ENCODE results near the gene MCM8. TPM values are rescaled to one million over a fixed set of nuclear protein-coding genes. Genes with fewer than 3 reads are reported as not detected.

Gene MCM8
- total RNA-seq, 4 donors from 2014 or later: 4.0 to 5.6 (median 4.4) TPM

- intact Hi-C loops (cut with DNase I): no loop called here
- Histone ChIP-seq H3K4me1 (no peaks in the 10 kb centered on the region), H3K4me3 (no peak overlapping the region), H3K27me3 (no peaks in the 10 kb centered on the region), H3K9me3 (no peaks in the 10 kb centered on the region), H3K27ac (replicated peaks in 1 of 4) (no peak overlapping the region), H3K36me3 (peaks cover 4 to 52% (median 19%) of the 10 kb centered on the region in 4 donors)
- no peak for TF ChIP-seq POLR2A (IDR thresholded peaks at IDR 0.05; ENCODE audit: low read depth)
- DNase-seq (ENCODE audit: extremely low spot score): no peak
Observed at GRCh38 chr20:6017467-6017866, 67.0 kb downstream of the MCM8 start.

GRCh38 chr20:6017880-6018279 is 67.4 kb downstream of the MCM8 start:
- H3K27me3 ChIP-seq: no peaks in the 10 kb centered on the region
- no peaks in the 10 kb centered on the region for H3K4me1 ChIP-seq
- H3K9me3 ChIP-seq: no peaks in the 10 kb centered on the region
- 93% methylated on average over 7 of the region's 7 CpGs for WGBS
- intact Hi-C loops (cut with DNase I): no loop called here
- TF ChIP-seq CTCF (IDR thresholded peaks at IDR 0.05) (no peak), POLR2A (IDR thresholded peaks at IDR 0.05; ENCODE audit: low read depth) (no peak), POLR2AphosphoS5 (IDR thresholded peaks at IDR 0.05) (no peak), EP300 (IDR thresholded peaks at IDR 0.05) (no peak)
- peaks cover 4 to 49% (median 18%) of the 10 kb centered on the region in 4 donors for H3K36me3 ChIP-seq
- DNase-seq (ENCODE audit: extremely low spot score): no peak
- no peak overlapping the region for H3K27ac ChIP-seq (replicated peaks in 1 of 4)
- H3K4me3 ChIP-seq: no peak overlapping the region

- no peaks in the 10 kb centered on the region for H3K27me3 ChIP-seq
- 95% methylated on average over 1 of the region's 1 CpG for WGBS
- H3K36me3 ChIP-seq: peaks cover 10 to 36% (median 25%) of the 10 kb centered on the region in 4 donors
- no peak overlapping the region for H3K27ac ChIP-seq (replicated peaks in 1 of 4)
- TF ChIP-seq EP300 (IDR thresholded peaks at IDR 0.05): no peak
- no peak for TF ChIP-seq CTCF (IDR thresholded peaks at IDR 0.05)
- TF ChIP-seq POLR2AphosphoS5 (IDR thresholded peaks at IDR 0.05): no peak
- no peak for TF ChIP-seq POLR2A (IDR thresholded peaks at IDR 0.05; ENCODE audit: low read depth)
- intact Hi-C loops (cut with DNase I): no loop called here
- H3K4me1 ChIP-seq: peaks cover 8 to 19% (median 10%) of the 10 kb centered on the region in 4 donors
- no peak overlapping the region for H3K4me3 ChIP-seq
- H3K9me3 ChIP-seq: no peaks in the 10 kb centered on the region
- no peak for DNase-seq (ENCODE audit: extremely low spot score)
Observed at GRCh38 chr20:6024768-6025167, 74.3 kb downstream of the MCM8 start.

GRCh38 chr20:6026051-6026450 is 75.6 kb downstream of the MCM8 start:
- TF ChIP-seq EP300 (IDR thresholded peaks at IDR 0.05): no peak
- no peak for TF ChIP-seq POLR2AphosphoS5 (IDR thresholded peaks at IDR 0.05)
- no peak for TF ChIP-seq POLR2A (IDR thresholded peaks at IDR 0.05; ENCODE audit: low read depth)
- no peak for TF ChIP-seq CTCF (IDR thresholded peaks at IDR 0.05)
- no peak overlapping the region for H3K4me3 ChIP-seq
- no peak overlapping the region for H3K27ac ChIP-seq (replicated peaks in 1 of 4)
- peaks cover 10 to 36% (median 23%) of the 10 kb centered on the region in 4 donors for H3K36me3 ChIP-seq
- H3K4me1 ChIP-seq: peaks cover 11 to 25% (median 17%) of the 10 kb centered on the region in 4 donors
- H3K27me3 ChIP-seq: no peaks in the 10 kb centered on the region
- DNase-seq (ENCODE audit: extremely low spot score): no peak
- intact Hi-C loops (cut with DNase I): no loop called here
- 87% methylated on average over 3 of the region's 3 CpGs for WGBS
- H3K9me3 ChIP-seq: no peaks in the 10 kb centered on the region

- no peak overlapping the region for H3K27ac ChIP-seq (replicated peaks in 1 of 4)
- no peak overlapping the region for H3K4me3 ChIP-seq
- DNase-seq (ENCODE audit: extremely low spot score): no peak
- no peaks in the 10 kb centered on the region for H3K27me3 ChIP-seq
- no peak for TF ChIP-seq EP300 (IDR thresholded peaks at IDR 0.05)
- TF ChIP-seq POLR2AphosphoS5 (IDR thresholded peaks at IDR 0.05): no peak
- no peak for TF ChIP-seq CTCF (IDR thresholded peaks at IDR 0.05)
- no peak for TF ChIP-seq POLR2A (IDR thresholded peaks at IDR 0.05; ENCODE audit: low read depth)
- no peaks in the 10 kb centered on the region for H3K9me3 ChIP-seq
- peaks cover 18 to 34% (median 26%) of the 10 kb centered on the region in 4 donors for H3K4me1 ChIP-seq
- H3K36me3 ChIP-seq: peaks cover 7 to 39% (median 24%) of the 10 kb centered on the region in 4 donors
- intact Hi-C loops (cut with DNase I): no loop called here
Observed at GRCh38 chr20:6028818-6029217, 78.4 kb downstream of the MCM8 start.
